Panc1 (cell line): Measurements from ENCODE around the gene TMEM269.

ENCODE experiments used
- CTCF ChIP-seq: fragments of 450-650 bp; IDR thresholded peaks from 2 replicates; pipeline ENCODE4 v1.5.1; 2017; ENCODE audit warnings: mild to moderate bottlenecking
- POLR2AphosphoS5 ChIP-seq: IDR thresholded peaks from 2 replicates; pipeline ENCODE4 v1.6.1; 2012; ENCODE audit warnings: mild to moderate bottlenecking, low read depth, low read length, moderate library complexity
- REST ChIP-seq, 2 experiments: IDR thresholded peaks; 2 replicates each; pipeline ENCODE4 v1.6.1; 2011 to 2012; ENCODE audit warnings: low read depth in 2 of 2, control low read depth in 1 of 2, low read length in 1 of 2, mild to moderate bottlenecking in 1 of 2, moderate library complexity in 1 of 2; ENCODE audit not compliant: insufficient read depth in 1 of 2
- SIN3A ChIP-seq: IDR thresholded peaks from 2 replicates; pipeline ENCODE4 v1.6.1; 2012; ENCODE audit warnings: low read depth, mild to moderate bottlenecking, low read length, moderate library complexity, borderline replicate concordance; ENCODE audit not compliant: insufficient read depth

GRCh38 chr1:42748461-42749410, 36.1 kb upstream of the TMEM269 start:
- TF ChIP-seq CTCF (no peak), POLR2AphosphoS5 (no peak), REST (IDR thresholded peaks at IDR 0.05; ENCODE audit: insufficient read depth in 1 of 2, low read depth in 2 of 2, low read length in 1 of 2) (no peak), SIN3A (no peak)
